ENCODE results near the gene ERICH6B.

Gene ERICH6B

GRCh38 chr13:45601680-45602079, 13.9 kb downstream of the ERICH6B start:
- ATAC-seq = no peak
- no peak for TF ChIP-seq ISL1 (CRISPR knock-in tag; IDR thresholded peaks at IDR 0.05)
- no peak for TF ChIP-seq TSHZ2 (CRISPR knock-in tag; IDR thresholded peaks at IDR 0.05)
- no peak for TF ChIP-seq ZFP30 (CRISPR knock-in tag; IDR thresholded peaks at IDR 0.05)
- no peak for TF ChIP-seq ESRRG (CRISPR knock-in tag; IDR thresholded peaks at IDR 0.05)
- TF ChIP-seq POU6F1 (CRISPR knock-in tag; IDR thresholded peaks at IDR 0.05; ENCODE audit: borderline replicate concordance, low read depth) = no peak
- TF ChIP-seq ZFP3 (CRISPR knock-in tag; IDR thresholded peaks at IDR 0.05) = no peak
- no peak for TF ChIP-seq ZNF565 (CRISPR knock-in tag; conservative IDR thresholded peaks at IDR 0.05; ENCODE audit: low read depth)
- TF ChIP-seq, protein P1, sequence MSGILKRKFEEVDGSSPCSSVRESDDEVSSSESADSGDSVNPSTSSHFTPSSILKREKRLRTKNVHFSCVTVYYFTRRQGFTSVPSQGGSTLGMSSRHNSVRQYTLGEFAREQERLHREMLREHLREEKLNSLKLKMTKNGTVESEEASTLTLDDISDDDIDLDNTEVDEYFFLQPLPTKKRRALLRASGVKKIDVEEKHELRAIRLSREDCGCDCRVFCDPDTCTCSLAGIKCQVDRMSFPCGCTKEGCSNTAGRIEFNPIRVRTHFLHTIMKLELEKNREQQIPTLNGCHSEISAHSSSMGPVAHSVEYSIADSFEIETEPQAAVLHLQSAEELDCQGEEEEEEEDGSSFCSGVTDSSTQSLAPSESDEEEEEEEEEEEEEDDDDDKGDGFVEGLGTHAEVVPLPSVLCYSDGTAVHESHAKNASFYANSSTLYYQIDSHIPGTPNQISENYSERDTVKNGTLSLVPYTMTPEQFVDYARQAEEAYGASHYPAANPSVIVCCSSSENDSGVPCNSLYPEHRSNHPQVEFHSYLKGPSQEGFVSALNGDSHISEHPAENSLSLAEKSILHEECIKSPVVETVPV (CRISPR knock-in tag; IDR thresholded peaks at IDR 0.05) = no peak
- TF ChIP-seq OSR1 (CRISPR knock-in tag; IDR thresholded peaks at IDR 0.05) = no peak
- TF ChIP-seq ZNF70 (CRISPR knock-in tag; IDR thresholded peaks at IDR 0.05) = no peak

DNA sequence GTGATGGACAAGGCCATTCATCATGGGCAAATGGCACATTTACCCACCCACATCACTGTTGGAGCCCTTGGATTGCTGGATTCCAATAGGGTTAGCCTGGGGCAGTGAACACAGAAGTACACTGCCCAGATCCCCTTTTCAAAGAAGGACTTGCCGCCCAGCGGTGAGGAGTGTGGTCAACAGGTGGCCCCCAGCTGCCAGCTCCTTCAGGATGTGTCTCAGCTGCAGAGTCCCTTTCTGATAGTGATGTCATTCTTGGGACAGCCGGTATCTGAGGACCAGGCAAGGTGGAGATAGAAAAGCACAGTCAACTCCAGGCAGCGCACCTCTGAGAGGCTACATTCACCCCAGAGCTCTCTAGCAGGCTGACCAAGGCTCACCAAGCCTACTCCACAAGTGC, 16.9 kb downstream of the ERICH6B start:
- no peak for ATAC-seq
- TF ChIP-seq BACH2 (CRISPR knock-in tag; IDR thresholded peaks at IDR 0.05; ENCODE audit: borderline replicate concordance) (no peak), ESRRG (CRISPR knock-in tag; IDR thresholded peaks at IDR 0.05) (no peak), PPARA (CRISPR knock-in tag; IDR thresholded peaks at IDR 0.05; ENCODE audit: borderline replicate concordance) (no peak)
- TF ChIP-seq, protein P2, sequence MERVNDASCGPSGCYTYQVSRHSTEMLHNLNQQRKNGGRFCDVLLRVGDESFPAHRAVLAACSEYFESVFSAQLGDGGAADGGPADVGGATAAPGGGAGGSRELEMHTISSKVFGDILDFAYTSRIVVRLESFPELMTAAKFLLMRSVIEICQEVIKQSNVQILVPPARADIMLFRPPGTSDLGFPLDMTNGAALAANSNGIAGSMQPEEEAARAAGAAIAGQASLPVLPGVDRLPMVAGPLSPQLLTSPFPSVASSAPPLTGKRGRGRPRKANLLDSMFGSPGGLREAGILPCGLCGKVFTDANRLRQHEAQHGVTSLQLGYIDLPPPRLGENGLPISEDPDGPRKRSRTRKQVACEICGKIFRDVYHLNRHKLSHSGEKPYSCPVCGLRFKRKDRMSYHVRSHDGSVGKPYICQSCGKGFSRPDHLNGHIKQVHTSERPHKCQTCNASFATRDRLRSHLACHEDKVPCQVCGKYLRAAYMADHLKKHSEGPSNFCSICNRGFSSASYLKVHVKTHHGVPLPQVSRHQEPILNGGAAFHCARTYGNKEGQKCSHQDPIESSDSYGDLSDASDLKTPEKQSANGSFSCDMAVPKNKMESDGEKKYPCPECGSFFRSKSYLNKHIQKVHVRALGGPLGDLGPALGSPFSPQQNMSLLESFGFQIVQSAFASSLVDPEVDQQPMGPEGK (CRISPR knock-in tag; IDR thresholded peaks at IDR 0.05; ENCODE audit: borderline replicate concordance) = no peak

- no peak for TF ChIP-seq TOX (CRISPR knock-in tag; IDR thresholded peaks at IDR 0.05; ENCODE audit: borderline replicate concordance)
- TF ChIP-seq SNAI2 (CRISPR knock-in tag; IDR thresholded peaks at IDR 0.05) = no peak
- TF ChIP-seq TSHZ2 (CRISPR knock-in tag; IDR thresholded peaks at IDR 0.05) = no peak
- TF ChIP-seq PPARA (CRISPR knock-in tag; IDR thresholded peaks at IDR 0.05; ENCODE audit: borderline replicate concordance) = no peak
- no peak for TF ChIP-seq ZNF565 (CRISPR knock-in tag; conservative IDR thresholded peaks at IDR 0.05; ENCODE audit: low read depth)
- TF ChIP-seq TCF4 (CRISPR knock-in tag; IDR thresholded peaks at IDR 0.05; ENCODE audit: borderline replicate concordance) = no peak
- no peak for TF ChIP-seq CSDC2 (CRISPR knock-in tag; IDR thresholded peaks at IDR 0.05)
- no peak for TF ChIP-seq ZNF70 (CRISPR knock-in tag; IDR thresholded peaks at IDR 0.05)
- TF ChIP-seq CREB5 (CRISPR knock-in tag; IDR thresholded peaks at IDR 0.05; ENCODE audit: low read depth) = no peak
- no peak for TF ChIP-seq ZFP3 (CRISPR knock-in tag; IDR thresholded peaks at IDR 0.05)
- TF ChIP-seq, protein P2 (CRISPR knock-in tag; IDR thresholded peaks at IDR 0.05; ENCODE audit: borderline replicate concordance) = no peak
- no peak for TF ChIP-seq ESRRG (CRISPR knock-in tag; IDR thresholded peaks at IDR 0.05)
- no peak for TF ChIP-seq ZC3H10 (CRISPR knock-in tag; IDR thresholded peaks at IDR 0.05)
- TF ChIP-seq OSR1 (CRISPR knock-in tag; IDR thresholded peaks at IDR 0.05) = no peak
- no peak for ATAC-seq
These were observed 18.6 kb downstream of the ERICH6B start for GRCh38 chr13:45596800-45597475.

All from SK-N-SH treated with all-trans-retinoic acid at 6 μM for 48 hours (cell line).